Measurements from ENCODE around the gene ANKRD13D. TPM values are rescaled to one million over a fixed set of nuclear protein-coding genes. Genes with fewer than 3 reads are reported as not detected.

Gene ANKRD13D
- total and polyA plus RNA-seq, 7 donors = 4.1 to 8.6 (median 7.0) TPM

DNA sequence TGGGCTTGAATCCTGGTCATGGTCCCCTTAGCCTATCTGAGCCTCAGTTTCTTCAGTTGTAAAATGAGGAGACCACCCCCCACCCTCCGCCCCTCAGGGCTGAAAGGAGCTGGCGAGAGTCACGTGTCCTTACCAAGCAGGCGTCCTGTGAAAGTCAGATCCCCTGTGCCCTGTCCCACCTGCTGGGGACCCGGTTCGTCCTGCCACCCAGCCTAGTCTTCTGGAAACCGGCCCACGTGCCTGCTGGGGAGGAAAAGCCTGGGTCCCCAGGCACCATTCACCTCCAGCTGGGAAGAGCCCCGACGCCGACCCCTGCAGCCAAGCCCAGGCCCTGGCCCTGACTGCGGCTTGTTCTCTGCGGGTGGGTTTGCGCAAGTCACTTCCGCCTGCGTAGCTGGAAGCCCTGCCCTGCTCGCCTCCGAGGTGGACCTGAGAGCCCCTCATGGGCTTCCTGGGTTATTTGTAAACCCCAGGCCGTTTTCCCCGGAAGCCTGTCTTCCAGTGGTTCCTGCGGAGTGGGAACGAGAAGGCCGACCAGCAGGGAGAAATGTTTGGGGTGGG is 13.5 kb downstream of the ANKRD13D start:
- WGBS, 3 donors = 9 to 16% (median 10%) methylated on average over 23 of the region's 23 CpGs
- intact Hi-C loops (cut with DNase I) = loop anchor here in 1 of 2 donors (5.0 kb wide), 1 partner anchor 35 kb away; the partner anchor contains the start of gene GRK2

DNA sequence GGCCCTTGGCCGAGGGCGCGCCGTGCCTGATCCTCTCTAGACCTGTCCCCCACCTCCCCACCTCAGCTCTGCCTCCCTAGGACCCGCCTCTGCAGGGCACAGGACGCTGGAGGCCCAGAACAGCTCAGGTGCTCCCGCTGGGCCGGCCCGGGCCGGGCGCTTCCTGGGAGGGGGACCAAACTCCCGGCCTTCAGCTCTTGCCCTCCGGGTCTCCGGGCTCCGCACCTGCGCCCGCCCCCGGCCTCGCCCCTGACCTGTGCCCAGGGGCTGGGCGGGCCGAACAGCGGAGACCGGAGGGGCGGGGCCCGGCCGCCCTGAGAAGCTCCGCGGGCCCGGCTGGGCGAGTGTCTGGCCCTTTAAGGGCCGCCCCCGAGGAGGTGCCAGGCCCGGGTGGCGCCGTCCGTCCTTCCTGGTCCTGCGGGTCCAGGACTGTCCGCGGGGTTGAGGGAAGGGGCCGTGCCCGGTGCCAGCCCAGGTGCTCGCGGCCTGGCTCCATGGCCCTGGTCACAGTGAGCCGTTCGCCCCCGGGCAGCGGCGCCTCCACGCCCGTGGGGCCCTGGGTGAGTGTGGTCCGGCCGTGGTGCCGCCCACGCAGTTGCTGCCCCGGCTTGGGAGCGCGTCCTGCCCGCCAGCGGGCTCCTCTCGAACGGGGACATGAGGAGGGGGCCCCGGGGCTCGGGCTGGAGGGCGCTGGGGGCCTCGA is 14.2 kb downstream of the ANKRD13D start, which contains the start of gene SSH3:
TSS of gene SSH3 (plus strand) at position 399 of the 703 bp plus-strand sequence. CDS start at position 495, 96 bp downstream.
- peak; percentile 82 to 90 (median 84) for ATAC-seq
- intact Hi-C loops (cut with DNase I) = loop anchor here in 1 of 2 donors (5.0 kb wide), 1 partner anchor 36 kb away; the partner anchor contains the start of gene GRK2
- DNase-seq = peak; percentile 81 to 88
- peak within 1 kb of the TSS; percentile 97 for H3K4me3 ChIP-seq
- TF ChIP-seq, protein P1, sequence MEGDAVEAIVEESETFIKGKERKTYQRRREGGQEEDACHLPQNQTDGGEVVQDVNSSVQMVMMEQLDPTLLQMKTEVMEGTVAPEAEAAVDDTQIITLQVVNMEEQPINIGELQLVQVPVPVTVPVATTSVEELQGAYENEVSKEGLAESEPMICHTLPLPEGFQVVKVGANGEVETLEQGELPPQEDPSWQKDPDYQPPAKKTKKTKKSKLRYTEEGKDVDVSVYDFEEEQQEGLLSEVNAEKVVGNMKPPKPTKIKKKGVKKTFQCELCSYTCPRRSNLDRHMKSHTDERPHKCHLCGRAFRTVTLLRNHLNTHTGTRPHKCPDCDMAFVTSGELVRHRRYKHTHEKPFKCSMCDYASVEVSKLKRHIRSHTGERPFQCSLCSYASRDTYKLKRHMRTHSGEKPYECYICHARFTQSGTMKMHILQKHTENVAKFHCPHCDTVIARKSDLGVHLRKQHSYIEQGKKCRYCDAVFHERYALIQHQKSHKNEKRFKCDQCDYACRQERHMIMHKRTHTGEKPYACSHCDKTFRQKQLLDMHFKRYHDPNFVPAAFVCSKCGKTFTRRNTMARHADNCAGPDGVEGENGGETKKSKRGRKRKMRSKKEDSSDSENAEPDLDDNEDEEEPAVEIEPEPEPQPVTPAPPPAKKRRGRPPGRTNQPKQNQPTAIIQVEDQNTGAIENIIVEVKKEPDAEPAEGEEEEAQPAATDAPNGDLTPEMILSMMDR (IDR thresholded peaks at IDR 0.05) = no peak
- no peaks in the 10 kb centered on the region for H3K9me3 ChIP-seq
- peaks cover 0 to 41% of the 10 kb centered on the region in 2 donors for H3K36me3 ChIP-seq (ENCODE audit: insufficient read depth in 1 of 2, low read depth in 1 of 2)
- H3K27me3 ChIP-seq (ENCODE audit: insufficient read depth in 3 of 3, low read length in 2 of 3) = no peaks in the 10 kb centered on the region
- 0 to 2% (median 0%) methylated on average over 40 to 65 of the region's 65 CpGs for WGBS, 3 donors
- H3K4me1 ChIP-seq = peaks cover 27% of the 10 kb centered on the region
- H3K27ac ChIP-seq = peak within 1 kb of the TSS; percentile 82

More for the DNA sequence above, 13.5 kb downstream of the ANKRD13D start:
- H3K27me3 ChIP-seq (ENCODE audit: insufficient read depth in 3 of 3, low read length in 2 of 3) = no peaks in the 10 kb centered on the region
- peaks cover 0 to 36% of the 10 kb centered on the region in 2 donors for H3K36me3 ChIP-seq (ENCODE audit: insufficient read depth in 1 of 2, low read depth in 1 of 2)
- TF ChIP-seq, protein P1 (IDR thresholded peaks at IDR 0.05) = no peak
- DNase-seq = peak in 1 of 2 donors; percentile 72
- peaks cover 27% of the 10 kb centered on the region for H3K4me1 ChIP-seq
- peak overlapping the region; percentile 97 for H3K4me3 ChIP-seq
- H3K9me3 ChIP-seq = no peaks in the 10 kb centered on the region
- peak; percentile 36 to 50 (median 42) for ATAC-seq
- H3K27ac ChIP-seq = peak overlapping the region; percentile 82

DNA sequence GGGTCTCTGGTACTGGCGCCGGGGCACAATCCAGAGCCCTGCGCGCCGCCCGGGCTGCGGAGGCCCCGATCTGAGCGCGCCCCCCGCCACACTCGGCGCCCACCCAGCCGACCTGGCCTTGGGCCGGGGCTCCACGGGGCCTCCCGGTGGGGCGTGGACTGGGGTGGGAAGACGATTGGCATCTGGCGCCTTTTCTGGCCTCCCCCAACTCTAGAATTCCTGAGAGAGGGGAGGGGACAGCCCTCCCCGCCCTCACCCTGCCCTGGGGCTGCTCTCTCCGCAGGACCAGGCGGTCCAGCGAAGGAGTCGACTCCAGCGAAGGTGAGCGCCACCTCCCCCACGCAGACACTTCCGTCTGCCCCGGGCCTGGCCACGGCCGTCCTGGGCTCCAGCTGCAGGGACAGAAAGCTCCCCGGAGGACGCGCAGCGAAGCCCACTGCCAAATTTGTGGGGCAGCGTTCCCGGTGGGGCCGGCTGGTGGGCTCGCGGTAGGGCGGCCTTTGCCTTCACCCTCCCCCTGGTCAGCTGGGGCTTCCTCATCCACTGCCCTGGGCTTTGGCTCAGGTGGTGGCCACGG is 14.8 kb downstream of the ANKRD13D start:
- TF ChIP-seq, protein P1 (IDR thresholded peaks at IDR 0.05) = no peak
- ATAC-seq (peak in 2 of 4 donors; percentile 14 to 15), DNase-seq (peak in 1 of 2 donors; percentile 64)
- no peaks in the 10 kb centered on the region for H3K27me3 ChIP-seq (ENCODE audit: insufficient read depth in 3 of 3, low read length in 2 of 3)
- peak overlapping the region; percentile 82 for H3K27ac ChIP-seq
- intact Hi-C loops (cut with DNase I) = loop anchor here in 1 of 2 donors (5.0 kb wide), 1 partner anchor 37 kb away; the partner anchor contains the start of gene GRK2
- peaks cover 0 to 48% of the 10 kb centered on the region in 2 donors for H3K36me3 ChIP-seq (ENCODE audit: insufficient read depth in 1 of 2, low read depth in 1 of 2)
- H3K4me3 ChIP-seq = peak overlapping the region; percentile 97
- WGBS, 3 donors = 5 to 15% (median 6%) methylated on average over 22 to 43 of the region's 43 CpGs
- H3K9me3 ChIP-seq = no peaks in the 10 kb centered on the region
- H3K4me1 ChIP-seq = peaks cover 27% of the 10 kb centered on the region

DNA sequence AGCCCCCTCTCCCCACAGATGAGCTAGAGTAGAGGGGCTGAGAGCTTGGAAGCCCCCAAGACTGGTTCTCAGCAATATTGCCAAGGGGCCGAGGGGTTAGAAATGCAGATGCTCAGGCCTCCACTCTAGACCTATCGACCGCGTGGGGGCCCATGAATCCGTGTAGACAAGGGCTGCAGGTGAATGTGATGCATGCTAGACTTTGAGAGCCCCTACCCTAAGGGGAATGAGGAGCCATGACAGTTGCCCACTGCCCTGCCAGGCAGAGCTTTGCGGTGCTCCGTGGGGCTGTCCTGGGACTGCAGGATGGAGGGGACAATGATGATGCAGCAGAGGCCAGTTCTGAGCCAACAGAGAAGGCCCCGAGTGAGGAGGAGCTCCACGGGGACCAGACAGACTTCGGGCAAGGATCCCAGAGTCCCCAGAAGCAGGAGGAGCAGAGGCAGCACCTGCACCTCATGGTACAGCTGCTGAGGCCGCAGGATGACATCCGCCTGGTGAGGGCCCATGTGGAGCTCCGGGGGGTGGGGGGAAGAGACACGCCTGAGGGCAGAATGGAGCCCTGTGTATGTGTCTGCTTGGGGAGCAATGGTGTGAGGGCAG is 15.5 kb downstream of the ANKRD13D start:
- Histone ChIP-seq H3K4me3 (peak overlapping the region; percentile 97), H3K9me3 (no peaks in the 10 kb centered on the region), H3K4me1 (peaks cover 27% of the 10 kb centered on the region), H3K27me3 (ENCODE audit: insufficient read depth in 3 of 3, low read length in 2 of 3) (no peaks in the 10 kb centered on the region), H3K36me3 (ENCODE audit: insufficient read depth in 1 of 2, low read depth in 1 of 2) (peaks cover 0 to 48% of the 10 kb centered on the region in 2 donors), H3K27ac (no peak overlapping the region)
- no peak for ATAC-seq
- intact Hi-C loops (cut with DNase I) = loop anchor here in 1 of 2 donors (5.0 kb wide), 1 partner anchor 37 kb away; the partner anchor contains the start of gene GRK2
- DNase-seq = no peak
- 75 to 80% (median 75%) methylated on average over 14 of the region's 14 CpGs for WGBS, 3 donors
- TF ChIP-seq, protein P1 (IDR thresholded peaks at IDR 0.05) = no peak
